ENCODE measurements around the gene CCL16.
A peak's percentile ranks its signal among the peaks of the same experiment; 100 is the strongest.
"Not testable (repeated sequence)": the region's sequence is repeated elsewhere in the genome, so short reads cannot be mapped to it uniquely, and the experiment has no call there.

Gene CCL16

DNA sequence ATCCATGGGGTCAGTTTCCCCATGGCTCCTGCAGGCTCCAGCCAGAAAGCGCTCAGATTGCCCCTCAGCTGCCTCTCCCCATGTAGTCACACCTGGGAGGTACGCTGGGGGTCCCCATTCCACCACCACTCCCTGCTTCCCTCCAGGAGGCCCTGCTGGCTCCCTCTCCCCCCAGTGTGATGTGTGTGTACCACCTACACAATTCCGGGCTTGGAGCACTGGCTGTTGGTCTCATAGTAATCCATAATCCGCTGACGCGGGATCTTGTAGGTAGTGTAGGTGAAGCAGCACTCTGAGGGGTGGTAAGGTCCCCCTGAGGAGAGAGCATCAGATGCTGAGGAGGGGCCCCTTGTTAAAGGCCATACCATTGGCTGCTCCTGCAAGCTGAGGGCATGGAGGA lies 2.8 kb upstream of the CCL16 start:
- no peak for DNase-seq

DNA sequence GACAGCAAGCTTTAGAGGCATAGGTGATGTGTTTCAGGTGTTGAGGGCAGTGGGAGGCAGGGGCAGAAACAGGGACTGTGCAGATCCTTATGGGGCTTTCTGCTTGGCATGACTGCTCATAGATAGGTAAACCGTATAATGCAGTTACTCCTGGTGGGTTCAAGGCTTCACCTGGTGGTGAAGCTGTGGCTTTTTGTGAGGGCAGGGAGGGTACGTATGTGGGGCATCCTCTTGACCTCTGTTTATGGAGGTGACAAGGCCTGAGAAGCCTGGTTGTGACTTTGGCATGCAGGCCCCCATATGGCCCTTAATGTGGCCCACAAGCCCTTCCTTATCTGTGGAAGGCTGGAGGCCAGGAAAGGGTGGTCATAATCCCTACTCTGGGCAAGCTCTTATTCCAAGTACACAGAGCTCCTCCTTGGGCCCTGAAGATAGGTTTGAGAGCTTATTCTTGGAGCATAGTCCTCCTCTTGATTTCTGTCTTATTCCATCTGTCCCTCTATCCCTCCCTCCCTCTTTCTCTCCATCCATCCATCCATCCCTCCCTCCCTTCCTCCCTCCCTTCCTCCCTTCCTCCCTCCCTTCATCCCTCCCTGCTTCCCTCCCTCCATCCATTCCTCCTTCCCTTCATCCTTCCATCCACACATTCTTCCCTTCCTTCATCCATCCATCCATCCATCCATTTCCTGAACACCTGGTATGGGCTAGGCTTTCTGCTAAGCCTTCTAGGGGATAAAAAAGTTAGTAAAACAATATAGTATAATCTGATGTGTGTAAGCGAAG lies 1.3 kb upstream of the CCL16 start:
- DNase-seq = no peak

DNA sequence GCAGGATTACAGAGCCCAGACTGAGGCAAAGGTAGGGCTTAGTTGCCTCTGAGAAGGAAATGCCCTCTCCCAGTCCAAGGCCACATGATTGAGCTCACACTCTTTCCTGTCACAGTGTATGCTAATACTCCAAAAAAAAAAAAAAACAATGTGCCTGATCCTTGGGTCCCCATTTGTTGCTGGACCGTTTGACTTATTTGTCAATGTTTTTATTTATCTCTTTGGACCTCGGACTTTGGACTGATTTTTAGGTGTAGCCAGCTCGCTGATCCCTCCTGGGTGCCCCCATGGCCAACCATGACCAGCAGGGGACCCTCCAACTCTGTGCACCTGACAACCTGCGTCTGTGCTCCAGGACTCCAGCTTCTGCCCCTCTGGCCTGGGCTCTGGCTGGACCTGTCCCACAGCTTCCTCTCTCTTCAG lies 622 bp upstream of the CCL16 start:
- no peak for DNase-seq

DNA sequence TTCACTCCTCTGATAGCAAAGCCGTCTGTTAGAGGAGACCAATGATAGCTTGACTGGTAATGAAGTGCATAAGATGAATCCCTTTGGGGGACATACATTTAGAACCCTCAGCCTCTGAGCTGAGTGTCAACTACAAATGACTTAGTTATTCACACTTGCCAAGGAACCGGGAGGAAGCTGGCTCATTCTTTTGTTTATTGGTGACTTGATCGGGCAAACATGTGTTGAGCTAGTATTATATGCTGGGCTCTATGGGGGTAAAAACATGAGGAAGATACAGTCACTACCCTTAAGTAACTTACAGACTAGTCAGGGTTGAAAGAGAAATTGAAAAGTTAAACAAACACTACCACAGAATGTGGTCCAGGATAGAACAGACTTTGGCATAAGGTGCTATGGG lies 3.0 kb downstream of the CCL16 start:
- no peak for DNase-seq

DNA sequence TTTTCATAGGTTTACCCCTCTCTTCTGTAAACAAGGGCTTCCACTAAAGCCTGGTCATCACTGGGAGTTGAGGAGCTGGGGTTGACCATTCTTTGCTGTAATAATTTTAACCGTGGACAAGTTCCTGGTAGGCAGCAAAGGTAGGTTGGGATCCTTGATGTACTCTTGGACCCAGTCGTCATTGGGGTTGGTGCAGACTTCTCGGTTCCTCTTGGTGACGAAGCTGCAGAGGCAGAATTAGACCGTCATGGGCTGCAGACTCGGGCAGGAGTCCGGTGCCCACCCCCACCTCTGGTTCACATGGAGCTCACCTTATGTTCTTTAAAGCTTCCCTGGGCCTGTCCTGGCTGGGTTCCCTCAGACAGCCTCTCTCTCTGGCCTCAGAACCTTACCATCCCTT lies 3.8 kb downstream of the CCL16 start:
- DNase-seq = no peak

DNA sequence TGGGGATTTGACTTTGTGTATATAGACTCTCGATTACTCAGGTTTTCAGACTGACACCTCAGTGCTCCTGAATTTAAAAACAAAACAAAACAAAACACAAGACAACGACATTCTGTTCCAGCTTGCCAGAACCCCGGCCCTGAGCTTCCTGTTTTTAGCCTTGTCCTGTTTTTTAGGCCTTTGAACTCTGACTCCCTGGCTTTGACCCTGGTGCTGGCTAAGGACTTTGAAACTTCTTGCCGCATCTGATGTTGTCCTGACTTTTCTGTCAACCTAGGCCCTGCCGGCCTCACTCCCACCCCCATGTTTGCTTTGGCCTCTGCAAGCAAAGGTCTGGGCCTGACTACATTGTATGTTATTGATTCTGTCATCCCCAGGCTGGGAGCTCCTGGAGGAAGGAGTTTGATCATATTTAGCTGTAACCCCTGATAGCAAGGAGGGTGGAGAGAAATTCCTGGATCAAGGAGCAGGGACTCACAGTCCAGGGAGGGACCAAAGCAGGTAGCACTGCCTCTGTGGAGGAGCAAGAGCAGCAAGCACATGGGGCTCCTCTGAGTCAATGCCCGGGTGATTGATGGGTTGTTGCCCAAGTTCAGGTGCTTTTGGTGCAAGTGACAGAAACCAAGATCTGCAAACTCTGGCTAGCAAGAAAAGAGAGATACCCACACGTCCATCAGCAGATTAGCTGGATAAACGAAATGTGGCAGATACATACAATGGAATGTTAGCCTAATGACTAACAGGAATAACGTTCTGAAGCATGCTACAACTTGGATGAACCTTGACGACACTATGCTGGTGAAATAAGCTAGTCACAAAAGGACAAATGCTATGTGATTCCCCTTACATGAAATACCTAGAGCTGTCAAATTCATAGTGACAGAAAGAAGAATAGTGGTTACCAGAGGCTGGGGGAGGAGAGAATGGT lies 7.7 kb downstream of the CCL16 start:
- no peak for DNase-seq

DNA sequence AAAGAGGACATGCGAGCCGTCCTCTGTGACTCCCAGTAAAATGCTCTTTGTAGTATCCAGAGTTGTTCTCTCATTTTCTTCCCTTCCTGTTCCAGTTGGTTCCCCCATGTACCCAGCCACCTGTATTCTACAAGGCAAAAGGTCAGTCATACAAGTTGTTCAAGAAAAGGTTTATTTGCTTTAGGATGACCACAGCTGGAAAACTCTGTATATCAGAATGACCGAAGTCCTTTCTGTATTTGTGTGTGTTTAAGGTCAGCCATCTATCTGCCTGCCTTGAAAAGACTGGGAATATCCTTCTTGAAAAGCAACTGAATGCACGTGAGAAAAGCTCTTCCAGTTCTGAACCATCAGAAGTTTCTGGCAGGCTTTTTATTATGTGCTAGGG lies 8.4 kb downstream of the CCL16 start:
- DNase-seq = no peak

DNA sequence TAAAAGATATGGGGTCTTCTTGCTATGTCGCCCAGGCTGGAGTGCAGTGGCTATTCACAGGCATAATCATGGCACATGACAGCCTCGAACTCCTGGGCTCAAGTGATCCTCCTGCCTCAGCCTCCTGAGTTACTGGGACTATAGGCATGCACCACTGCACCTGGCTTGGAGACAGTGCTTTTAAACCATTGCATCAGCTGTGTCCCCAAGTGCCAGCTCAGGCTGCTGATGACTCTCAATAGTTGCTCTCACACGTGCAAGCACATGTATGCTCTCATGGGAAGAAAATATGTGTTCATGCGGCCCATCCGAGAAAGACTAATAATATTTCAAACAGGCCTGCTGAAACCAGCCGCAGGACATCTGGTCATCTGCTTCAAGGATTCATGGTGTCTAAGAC lies 8.8 kb downstream of the CCL16 start:
- no peak for DNase-seq

DNA sequence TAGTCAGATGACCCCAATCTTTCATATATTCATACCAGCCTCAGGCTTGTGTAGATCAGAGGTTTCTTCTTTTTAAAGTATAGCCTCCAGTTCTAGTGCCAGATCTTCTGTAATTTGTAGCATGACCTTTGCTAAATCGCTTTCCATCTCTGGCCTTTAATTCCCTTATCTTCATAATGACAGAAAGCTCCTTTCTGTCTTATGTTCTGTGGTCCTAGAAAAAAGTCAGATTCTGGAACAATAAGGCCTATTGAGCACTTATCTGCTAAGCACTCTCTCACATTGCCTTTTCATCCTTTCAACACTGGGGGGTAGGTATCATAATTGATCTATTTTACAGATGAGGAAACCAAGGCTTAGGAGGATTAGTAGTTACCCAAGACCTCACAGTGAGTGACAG lies 9.2 kb downstream of the CCL16 start:
- no peak for DNase-seq

DNA sequence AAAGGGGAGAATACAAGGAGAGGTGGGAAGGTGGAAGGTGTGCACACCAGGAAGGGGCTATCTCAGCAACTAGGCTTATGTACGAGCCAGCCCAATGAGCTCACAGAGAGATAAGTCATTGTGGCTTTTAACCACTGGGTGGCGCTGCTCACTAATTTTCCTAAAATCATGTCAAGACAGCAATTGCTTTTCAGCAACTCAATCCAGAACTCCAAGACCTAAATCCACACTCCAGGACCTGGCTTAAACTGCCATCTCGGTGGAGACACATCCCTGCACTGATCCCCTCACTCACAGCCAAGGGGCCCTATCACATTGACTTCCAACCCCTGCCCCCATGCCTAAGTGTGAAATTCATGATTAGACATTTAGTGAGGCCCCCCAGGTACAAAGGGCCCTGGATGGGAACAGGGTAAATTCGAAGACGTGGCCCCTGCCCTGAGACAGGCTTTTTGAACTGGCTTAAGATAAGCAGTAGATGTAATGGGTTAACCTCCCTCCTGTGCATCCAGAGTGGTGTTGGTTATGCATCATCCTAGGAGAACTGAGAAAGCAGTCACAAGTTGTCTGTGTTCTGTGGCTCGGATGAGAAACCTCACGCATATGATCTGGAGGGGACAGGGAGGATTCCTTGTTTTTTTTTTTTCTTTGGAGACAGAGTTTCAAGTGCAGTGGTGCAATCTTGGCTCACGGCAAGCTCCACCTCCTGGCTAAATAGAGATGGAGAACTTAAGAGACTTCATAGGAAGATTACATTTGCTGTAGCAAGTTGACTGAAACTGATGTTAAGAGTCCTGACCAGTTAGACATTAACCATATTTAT lies 11.5 kb downstream of the CCL16 start:
- peak; percentile 81 for DNase-seq

DNA sequence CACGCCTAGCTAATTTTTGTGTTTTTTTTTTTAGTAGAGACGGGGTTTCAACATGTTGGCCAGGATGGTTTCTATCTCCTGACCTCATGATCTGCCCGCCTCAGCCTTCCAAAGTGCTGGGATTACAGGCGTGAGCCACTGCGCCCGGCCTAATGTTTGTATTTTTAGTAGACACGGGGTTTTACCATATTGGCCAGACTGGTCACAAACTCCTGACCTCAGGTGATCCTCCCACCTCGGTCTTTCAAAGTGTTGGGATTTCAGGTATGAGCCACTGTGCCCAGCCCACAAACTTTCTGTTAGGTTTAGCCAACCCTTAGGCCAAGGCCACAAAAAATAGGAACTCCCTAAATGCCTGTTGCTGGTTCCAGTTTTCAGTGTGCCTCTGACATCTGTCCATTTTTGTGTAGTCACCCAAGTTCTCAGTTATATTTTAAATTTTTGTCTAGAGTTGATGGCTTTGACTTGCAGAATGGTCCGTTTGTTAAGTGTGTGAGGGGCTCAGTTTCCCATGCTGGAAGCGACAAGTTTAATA lies 12.7 kb downstream of the CCL16 start:
- no peak for DNase-seq

DNA sequence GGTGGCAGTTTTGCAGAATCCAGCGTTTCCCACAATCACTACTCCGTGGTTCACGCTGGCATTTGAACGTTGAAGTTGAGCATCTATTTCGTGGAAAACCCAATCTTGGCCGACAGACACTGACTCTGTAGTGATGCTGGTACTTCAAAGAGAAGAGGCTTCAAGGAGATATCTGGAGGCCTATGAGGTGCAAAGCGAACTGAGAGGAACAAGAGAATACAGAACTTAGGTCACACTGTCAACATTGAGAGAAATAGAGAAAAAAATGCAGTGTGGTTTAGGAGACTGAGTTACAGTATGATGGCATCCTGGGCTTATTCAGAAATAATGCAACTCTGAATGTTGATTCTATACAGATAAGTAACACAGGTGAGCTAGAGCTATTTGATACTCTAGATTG lies 16.0 kb downstream of the CCL16 start:
- no peak for DNase-seq

DNA sequence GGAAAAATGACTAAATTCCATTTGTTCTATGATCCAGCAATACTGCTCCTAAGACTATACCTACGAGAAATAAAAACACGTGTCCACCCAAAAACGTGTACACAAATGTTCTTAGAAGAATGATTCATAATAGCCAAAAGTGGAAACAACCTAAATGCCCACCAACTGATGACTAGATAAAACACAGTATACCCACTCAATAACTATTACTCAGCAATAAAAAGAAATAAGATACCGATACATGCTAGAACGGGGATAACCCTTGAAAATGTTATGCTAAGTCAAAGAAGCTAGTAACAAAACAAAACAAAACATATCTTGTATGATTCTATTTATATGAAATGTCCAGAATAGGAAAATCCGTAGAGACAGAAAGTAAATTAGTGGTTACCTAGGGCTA lies 17.6 kb downstream of the CCL16 start:
- DNase-seq = no peak

DNA sequence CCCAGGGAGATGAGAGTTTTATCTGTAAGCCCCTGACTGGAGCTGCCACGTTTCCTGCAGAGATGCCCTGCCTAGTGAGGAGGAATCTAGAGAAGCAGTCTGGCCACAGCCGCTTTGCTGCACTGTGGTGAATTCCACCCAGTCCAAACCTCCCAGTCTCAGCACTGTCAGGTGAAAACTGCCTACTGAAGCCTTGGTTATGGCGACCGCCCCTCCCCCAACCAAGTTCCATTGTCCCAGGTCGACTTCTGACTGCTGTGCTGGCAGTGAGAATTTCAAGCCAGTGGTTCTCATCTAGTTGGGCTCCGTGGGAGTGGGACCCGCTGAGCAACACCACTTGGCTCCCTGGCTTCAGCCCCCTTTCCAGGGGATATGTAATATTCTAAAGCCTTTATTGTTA lies 27.6 kb downstream of the CCL16 start:
- no peak for DNase-seq

DNA sequence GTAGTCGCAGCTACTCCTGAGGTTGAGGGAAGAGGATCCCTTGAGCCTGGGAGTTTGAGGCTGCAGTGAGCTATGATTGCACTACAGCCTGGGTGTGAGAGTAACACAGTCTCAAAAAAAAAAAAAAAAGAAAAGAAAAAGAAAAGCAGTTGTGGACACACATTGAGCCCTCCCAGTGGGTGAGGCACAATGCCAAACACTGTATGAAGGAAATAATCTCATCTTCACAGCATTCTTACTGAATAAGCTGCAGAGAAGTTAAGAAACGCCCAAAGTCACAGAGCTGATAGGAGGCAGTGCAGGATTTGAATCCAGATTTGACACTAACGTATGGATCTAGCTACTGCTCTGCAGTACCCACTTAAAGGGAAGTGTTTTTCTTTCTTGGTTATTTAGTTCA lies 31.9 kb downstream of the CCL16 start:
- no peak for DNase-seq

DNA sequence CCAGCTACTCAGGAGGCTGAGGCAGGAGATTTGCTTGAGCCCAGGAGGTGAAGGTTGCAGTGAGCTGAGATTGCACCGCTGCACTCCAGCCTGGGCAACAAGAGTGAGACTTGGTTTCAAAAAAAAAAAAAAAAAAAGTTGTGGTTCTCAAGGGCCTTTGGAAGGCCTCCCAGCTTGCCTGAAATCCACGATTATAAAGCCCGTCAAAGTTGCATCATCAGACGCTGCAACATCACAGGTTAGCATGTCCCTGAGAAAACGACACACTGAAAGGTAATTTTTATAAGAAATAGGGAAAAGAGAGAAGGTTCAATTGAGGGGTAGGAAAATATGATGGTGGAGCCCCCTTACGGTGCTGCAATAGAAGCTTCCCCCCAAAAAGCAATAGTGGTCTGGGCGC lies 33.2 kb downstream of the CCL16 start:
- DNase-seq = no peak

DNA sequence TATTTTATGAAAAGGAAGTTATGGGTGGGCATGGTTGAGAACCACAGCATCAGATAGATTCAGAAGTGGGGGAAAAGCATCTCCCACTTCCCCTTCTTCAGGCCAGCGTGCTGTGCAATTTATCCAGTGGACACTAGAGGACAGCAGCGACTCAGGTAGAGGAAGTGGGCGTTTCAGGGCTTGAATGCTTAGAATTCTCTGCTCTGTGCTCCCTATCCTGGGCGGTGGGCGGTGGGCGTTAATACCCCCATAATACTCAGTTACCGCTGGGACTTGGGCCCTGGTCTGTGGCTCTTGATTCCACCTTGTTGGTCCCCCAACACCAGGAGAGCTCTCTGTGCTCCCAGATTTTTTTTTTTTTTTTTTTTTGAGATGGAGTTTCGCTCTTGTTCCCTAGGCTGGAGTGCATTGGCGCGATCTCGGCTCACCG lies 34.1 kb downstream of the CCL16 start:
- peak; percentile 69 for DNase-seq

DNA sequence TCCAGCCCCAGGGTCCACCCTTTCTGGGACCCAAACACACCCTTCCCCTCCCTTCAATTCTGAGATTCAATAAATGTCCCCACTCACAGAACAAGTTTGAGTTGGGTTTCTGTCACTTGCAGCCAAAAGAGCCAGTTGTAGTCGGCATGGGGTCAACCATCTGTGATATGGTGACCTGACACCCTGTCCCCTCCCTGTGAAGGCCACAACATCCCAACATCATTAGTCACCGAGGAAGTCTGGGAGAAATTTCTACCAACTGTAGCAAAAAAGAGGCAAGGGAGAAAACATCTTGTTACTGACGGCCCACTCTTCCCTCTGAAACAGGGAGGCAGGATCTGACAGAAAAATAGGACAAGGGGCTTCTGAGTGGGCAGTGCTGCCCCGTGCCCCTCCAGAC lies 37.1 kb downstream of the CCL16 start:
- DNase-seq = no peak

DNA sequence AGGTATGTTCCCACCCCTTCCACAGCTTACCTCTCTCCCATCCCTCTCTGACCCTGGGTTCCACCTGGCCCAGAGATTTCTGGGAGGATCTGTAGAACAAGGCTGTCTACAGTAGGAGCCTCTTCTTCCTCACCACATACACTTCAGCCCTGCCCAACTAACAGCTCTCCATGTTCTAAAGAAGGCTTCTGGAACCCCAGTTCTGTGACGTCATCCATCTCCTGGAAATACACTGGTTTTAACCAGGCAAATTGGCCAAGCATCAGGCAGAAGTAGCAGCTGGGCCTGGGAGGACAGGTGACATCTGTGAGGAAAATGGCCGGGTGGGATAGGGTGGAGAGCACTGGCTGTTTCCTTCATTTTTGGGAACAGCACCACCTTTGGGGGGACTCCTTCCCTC lies 37.8 kb downstream of the CCL16 start, which contains the start of gene LYZL6:
LYZL6 (minus strand) TSS at position 177 of the 400 bp plus-strand sequence. CDS start 4,357 bp downstream, outside the sequence.
- DNase-seq = no peak

DNA sequence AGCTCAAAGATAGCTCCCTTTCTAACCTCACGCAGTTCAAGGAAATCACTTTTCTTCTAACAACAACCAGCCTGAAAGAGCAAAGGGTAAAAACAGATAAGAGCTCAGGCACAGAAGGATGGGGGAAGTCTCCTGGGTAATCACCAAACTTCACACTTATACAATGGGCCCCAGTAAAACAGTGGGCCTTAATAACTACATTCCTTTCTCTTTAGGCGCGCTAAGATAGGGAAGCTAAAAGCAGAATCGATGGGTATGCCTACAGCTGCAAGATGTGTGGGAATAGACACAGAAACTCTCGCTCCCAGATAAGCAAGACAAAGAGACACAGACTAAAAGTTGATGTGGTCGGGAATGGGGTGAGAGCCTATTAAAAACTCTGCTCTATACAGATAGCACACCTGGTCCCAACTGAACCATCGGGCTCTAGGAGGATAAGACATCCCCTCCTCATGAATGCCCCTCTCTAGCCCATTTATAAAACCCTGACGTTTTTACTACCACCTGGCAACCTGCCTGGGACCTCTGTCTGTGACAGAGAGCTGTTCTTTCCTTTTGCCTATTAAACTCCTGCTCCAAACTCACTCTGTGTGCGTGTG lies 38.6 kb downstream of the CCL16 start:
- DNase-seq = no peak

DNA sequence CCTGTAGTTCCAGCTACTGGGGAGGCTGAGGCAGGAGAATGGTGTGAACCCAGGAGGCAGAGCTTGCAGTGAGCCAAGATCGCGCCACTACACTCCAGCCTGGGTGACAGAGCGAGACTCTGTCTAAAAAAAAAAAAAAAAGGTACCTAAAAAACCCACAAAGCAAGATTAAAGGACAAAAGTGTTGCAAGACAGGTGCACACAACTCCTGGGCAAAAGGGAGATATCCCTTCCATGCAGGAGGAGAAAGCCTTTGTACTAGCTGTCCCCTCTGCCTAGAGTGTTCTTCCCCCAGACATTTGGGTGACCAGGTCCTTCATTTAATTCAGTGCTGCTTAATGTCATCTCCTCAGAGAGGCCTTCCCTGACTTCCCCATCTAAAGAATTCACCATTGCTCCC lies 42.8 kb downstream of the CCL16 start:
- not testable (repeated sequence) for DNase-seq

DNA sequence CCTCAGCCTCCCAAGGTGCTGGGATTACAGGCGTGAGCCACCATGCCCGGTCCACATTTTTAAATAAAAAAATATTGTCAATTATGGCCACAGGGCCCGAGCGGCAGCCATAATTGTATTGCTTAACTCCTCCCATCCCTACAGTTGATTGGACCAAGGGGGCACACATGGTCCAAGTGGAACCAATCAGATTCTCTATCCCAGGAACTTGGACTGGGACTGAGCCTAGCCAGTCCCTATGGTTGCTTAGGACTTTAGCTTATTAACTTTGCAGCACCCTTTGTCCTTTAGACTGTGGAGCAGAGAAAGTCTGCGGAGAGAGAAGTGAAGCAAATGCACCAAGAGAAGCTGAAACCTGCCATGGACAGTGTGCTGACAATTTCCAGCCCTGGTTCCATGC lies 45.2 kb downstream of the CCL16 start:
- no peak for DNase-seq
